Activated T-helper 17 cell treated with anti-CD3 and anti-CD28 coated beads, Interleukin-2, amount 50 U/mL, for 72 hours (primary cell): ENCODE data around the gene RINL. TPM values are rescaled to one million over a fixed set of nuclear protein-coding genes. Genes with fewer than 3 reads are reported as not detected.

Source experiments
- ATAC-seq: fragments of 150-1000 bp; cut with Tn5 transposase; replicated peaks from 2 replicates; pipeline ENCODE4 v1.10.0; 2021; ENCODE audit warnings: mild to moderate bottlenecking, moderate library complexity
- H3K27ac Mint-ChIP-seq: one replicate; pipeline ENCODE4 v1.8.0; 2022; ENCODE audit warnings: mixed read lengths
- H3K27me3 Mint-ChIP-seq: one replicate; pipeline ENCODE4 v1.8.0; 2022; ENCODE audit warnings: mixed read lengths
- H3K36me3 Mint-ChIP-seq: one replicate; pipeline ENCODE4 v1.8.0; 2022; ENCODE audit warnings: low read depth, mild to moderate bottlenecking, mixed read lengths
- H3K4me1 Mint-ChIP-seq: one replicate; pipeline ENCODE4 v1.8.0; 2022; ENCODE audit warnings: mixed read lengths
- H3K4me3 Mint-ChIP-seq: one replicate; pipeline ENCODE4 v1.8.0; 2022; ENCODE audit warnings: mild to moderate bottlenecking, mixed read lengths
- H3K9me3 Mint-ChIP-seq: one replicate; pipeline ENCODE4 v1.8.0; 2022; ENCODE audit warnings: mixed read lengths
- total RNA-seq, 2 donors: library from RNA; stranded (reverse); gene quantifications; one replicate each; pipeline ENCODE4 v1.2.3, GENCODE V29; 2022

Gene RINL
- total RNA-seq, 2 donors from 2014 or later, result 92.3 to 156 TPM

- ATAC-seq, result no peak
- Mint-ChIP-seq H3K9me3 (no peaks in the 10 kb centered on the region), H3K4me1 (no peaks in the 10 kb centered on the region)
Measured at GRCh38 chr19:38911388-38912001, 33.4 kb upstream of the RINL start.

DNA sequence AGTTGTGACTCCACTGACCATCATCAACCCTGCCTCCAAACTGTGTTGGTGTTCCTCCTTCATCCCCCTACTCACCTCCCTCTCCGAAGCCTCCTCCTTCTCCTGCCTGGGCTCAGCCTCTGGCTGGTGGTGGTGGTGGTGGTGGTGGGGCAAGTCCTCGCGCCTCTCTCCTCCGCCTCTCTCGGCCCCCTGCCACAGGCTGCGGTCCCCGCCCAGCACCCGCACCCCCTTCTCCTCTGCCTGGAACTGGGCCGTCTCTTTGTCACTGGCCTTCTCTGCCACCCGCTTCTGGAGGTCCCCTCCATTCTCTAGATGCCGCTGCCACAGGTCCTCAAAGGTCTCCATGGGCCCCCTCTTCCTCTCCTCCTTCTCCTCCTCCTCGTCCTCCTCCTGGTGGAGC is 32.4 kb upstream of the RINL start:
- Mint-ChIP-seq H3K27me3 (no peaks in the 10 kb centered on the region), H3K4me3 (no peak overlapping the region), H3K27ac (peak overlapping the region; percentile 6), H3K4me1 (no peaks in the 10 kb centered on the region), H3K9me3 (no peaks in the 10 kb centered on the region), H3K36me3 (peaks cover 34% of the 10 kb centered on the region)
- ATAC-seq, result no peak

More at GRCh38 chr19:38911388-38912001, 33.4 kb upstream of the RINL start:
- Mint-ChIP-seq H3K27me3 (no peaks in the 10 kb centered on the region), H3K27ac (no peak overlapping the region), H3K36me3 (peaks cover 29% of the 10 kb centered on the region), H3K4me3 (no peak overlapping the region)

GRCh38 chr19:38908911-38909310 is 30.8 kb upstream of the RINL start:
- H3K36me3 Mint-ChIP-seq, result peaks cover 49% of the 10 kb centered on the region
- no peaks in the 10 kb centered on the region for H3K9me3 Mint-ChIP-seq
- no peak for ATAC-seq
- no peaks in the 10 kb centered on the region for H3K4me1 Mint-ChIP-seq
- no peaks in the 10 kb centered on the region for H3K27me3 Mint-ChIP-seq
- peak overlapping the region; percentile 67 for H3K27ac Mint-ChIP-seq
- no peak overlapping the region for H3K4me3 Mint-ChIP-seq

GRCh38 chr19:38907670-38908069 is 29.6 kb upstream of the RINL start:
- Mint-ChIP-seq H3K27me3 (no peaks in the 10 kb centered on the region), H3K36me3 (peaks cover 62% of the 10 kb centered on the region), H3K27ac (no peak overlapping the region), H3K4me1 (no peaks in the 10 kb centered on the region), H3K4me3 (no peak overlapping the region), H3K9me3 (no peaks in the 10 kb centered on the region)
- no peak for ATAC-seq

DNA sequence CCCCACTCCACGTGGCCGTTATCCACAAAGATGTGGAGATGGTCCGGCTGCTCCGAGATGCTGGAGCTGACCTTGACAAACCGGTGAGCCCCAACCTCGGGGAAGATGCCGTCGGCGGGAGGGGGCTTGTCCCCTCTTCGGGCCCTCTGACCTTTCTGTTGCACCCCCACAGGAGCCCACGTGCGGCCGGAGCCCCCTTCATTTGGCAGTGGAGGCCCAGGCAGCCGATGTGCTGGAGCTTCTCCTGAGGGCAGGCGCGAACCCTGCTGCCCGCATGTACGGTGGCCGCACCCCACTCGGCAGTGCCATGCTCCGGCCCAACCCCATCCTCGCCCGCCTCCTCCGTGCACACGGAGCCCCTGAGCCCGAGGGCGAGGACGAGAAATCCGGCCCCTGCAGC is 29.2 kb upstream of the RINL start:
- H3K4me1 Mint-ChIP-seq, result no peaks in the 10 kb centered on the region

DNA sequence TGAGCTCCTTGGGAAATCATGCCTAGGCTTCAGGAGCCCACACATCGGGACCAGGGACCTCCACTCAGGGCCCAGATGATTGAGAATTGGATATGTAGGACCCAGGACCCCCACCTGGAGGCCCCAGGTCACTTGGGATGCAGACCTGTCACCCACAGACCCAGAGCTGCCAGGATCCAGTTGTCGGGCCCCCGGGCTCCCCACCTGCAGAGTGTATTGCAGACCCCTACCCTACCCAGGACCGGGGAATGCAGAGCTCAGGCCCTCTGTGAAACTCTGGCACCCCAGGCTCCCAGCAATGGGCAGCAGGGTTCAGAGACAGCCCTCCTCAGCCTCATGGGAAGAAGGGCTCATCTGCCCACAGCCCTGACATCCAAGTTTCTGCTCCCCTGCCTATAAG is 27.5 kb upstream of the RINL start:
- no peak overlapping the region for H3K4me3 Mint-ChIP-seq
- no peak for ATAC-seq
- H3K27me3 Mint-ChIP-seq, result no peaks in the 10 kb centered on the region
- no peaks in the 10 kb centered on the region for H3K9me3 Mint-ChIP-seq
- H3K27ac Mint-ChIP-seq, result no peak overlapping the region
- peaks cover 4% of the 10 kb centered on the region for H3K4me1 Mint-ChIP-seq
- peaks cover 76% of the 10 kb centered on the region for H3K36me3 Mint-ChIP-seq

More for the DNA sequence above, 29.2 kb upstream of the RINL start:
- Mint-ChIP-seq H3K36me3 (peaks cover 63% of the 10 kb centered on the region), H3K4me3 (no peak overlapping the region), H3K27me3 (no peaks in the 10 kb centered on the region), H3K9me3 (no peaks in the 10 kb centered on the region), H3K27ac (no peak overlapping the region)
- ATAC-seq, result no peak

GRCh38 chr19:38904581-38905539 is 26.8 kb upstream of the RINL start:
- no peaks in the 10 kb centered on the region for H3K27me3 Mint-ChIP-seq
- H3K4me3 Mint-ChIP-seq, result no peak overlapping the region
- no peaks in the 10 kb centered on the region for H3K9me3 Mint-ChIP-seq
- ATAC-seq, result no peak
- peaks cover 79% of the 10 kb centered on the region for H3K36me3 Mint-ChIP-seq
- H3K4me1 Mint-ChIP-seq, result peaks cover 6% of the 10 kb centered on the region
- H3K27ac Mint-ChIP-seq, result peak overlapping the region; percentile 39

- Mint-ChIP-seq H3K36me3 (peaks cover 51% of the 10 kb centered on the region), H3K4me3 (peak overlapping the region; percentile 88), H3K9me3 (no peaks in the 10 kb centered on the region), H3K4me1 (peaks cover 15% of the 10 kb centered on the region), H3K27me3 (no peaks in the 10 kb centered on the region), H3K27ac (no peak overlapping the region)
- no peak for ATAC-seq
Measured at GRCh38 chr19:38901683-38902082, 23.6 kb upstream of the RINL start.

DNA sequence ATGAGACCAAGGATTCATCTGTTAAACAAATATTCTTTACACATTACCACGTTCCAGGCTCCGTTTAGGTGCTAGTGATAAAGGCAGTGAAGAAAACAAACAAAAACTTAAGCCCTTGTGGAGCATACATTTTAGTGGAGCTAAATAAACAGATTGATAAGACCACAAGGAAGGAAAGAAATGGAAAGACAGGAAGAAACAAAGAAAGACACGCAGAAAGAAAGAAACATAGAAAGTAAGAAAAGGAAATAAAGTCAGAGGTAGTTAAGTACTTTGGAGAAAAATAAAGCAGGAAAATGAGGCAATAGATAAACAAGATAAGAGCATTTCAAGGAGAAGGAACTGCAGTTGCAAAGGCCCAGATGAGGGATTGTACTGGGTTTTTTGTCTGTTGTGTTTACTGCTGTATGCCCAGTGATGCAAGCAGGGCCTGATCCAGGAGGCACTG is 22.7 kb upstream of the RINL start:
- Mint-ChIP-seq H3K4me3 (peak overlapping the region; percentile 88), H3K27ac (peak overlapping the region; percentile 84), H3K36me3 (peaks cover 47% of the 10 kb centered on the region), H3K4me1 (peaks cover 15% of the 10 kb centered on the region), H3K9me3 (no peaks in the 10 kb centered on the region), H3K27me3 (no peaks in the 10 kb centered on the region)
- no peak for ATAC-seq

DNA sequence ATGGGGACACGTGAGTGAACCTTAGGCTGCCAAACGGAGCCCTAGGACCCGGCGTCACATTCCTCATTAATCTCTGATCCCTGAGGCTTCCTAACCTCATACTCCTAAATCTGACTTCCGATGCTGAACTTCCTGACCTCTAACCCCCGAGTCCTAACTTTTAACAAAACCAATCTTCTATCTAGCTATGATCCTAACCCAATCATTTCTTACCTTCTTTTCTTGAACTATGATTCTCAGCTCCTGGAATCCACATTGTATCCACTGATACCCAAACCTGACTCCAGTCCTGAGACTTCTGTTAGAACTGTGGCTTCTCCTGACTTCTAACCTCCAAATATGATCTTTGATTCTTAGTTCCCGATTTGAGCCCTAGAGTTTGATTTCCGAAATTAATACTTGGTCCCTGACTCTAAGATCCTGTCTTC is 22.1 kb upstream of the RINL start:
- Mint-ChIP-seq H3K4me1 (peaks cover 15% of the 10 kb centered on the region), H3K27ac (peak overlapping the region; percentile 84), H3K36me3 (peaks cover 42% of the 10 kb centered on the region), H3K4me3 (peak overlapping the region; percentile 88), H3K27me3 (no peaks in the 10 kb centered on the region), H3K9me3 (no peaks in the 10 kb centered on the region)
- no peak for ATAC-seq

DNA sequence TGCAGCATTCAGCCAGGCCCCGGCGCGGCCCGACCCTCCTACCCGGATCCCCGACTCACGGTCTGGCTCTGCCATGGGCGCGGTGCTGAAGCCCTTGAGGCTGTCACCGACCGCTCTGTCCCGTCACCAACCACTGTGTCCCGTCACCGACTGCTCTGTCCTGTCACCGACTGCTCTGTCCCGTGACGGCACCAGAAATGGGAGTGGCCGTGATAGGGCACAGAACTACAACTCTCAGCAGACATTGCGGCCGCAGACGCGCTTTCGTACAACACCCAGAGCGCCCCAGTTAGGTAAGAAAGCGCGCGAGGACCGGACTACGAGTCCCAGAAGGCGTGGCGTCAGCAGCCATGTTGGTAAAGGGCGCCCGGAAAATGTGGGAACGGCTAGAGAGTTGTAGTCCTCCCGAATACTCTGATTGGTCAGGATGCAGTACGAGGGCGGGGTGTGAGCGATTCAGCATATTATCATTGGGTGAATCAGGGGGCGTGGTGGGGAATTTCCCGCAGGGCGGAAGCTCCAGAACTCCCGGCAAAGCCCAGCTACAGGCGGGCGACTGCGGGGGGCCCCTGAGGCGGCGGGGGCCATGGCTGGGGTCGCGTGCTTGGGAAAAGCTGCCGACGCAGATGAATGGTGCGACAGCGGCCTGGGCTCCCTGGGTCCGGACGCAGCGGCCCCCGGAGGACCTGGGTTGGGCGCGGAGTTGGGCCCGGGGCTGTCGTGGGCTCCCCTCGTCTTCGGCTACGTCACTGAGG is 21.5 kb upstream of the RINL start, which contains the start of the genes NFKBIB and SIRT2:
TSS of gene NFKBIB (plus strand) at position 523 of the 755 bp plus-strand sequence. CDS start at position 587, 64 bp downstream.
TSS of gene SIRT2 (minus strand) at position 172 of the 755 bp plus-strand sequence. CDS start at position 75, 97 bp downstream.
- H3K4me1 Mint-ChIP-seq, result peaks cover 15% of the 10 kb centered on the region
- H3K36me3 Mint-ChIP-seq, result peaks cover 36% of the 10 kb centered on the region
- ATAC-seq, result peak; percentile 93
- H3K27ac Mint-ChIP-seq, result peak within 1 kb of the TSS; percentile 84
- no peaks in the 10 kb centered on the region for H3K27me3 Mint-ChIP-seq
- no peaks in the 10 kb centered on the region for H3K9me3 Mint-ChIP-seq
- peak within 1 kb of the TSS; percentile 88 for H3K4me3 Mint-ChIP-seq

DNA sequence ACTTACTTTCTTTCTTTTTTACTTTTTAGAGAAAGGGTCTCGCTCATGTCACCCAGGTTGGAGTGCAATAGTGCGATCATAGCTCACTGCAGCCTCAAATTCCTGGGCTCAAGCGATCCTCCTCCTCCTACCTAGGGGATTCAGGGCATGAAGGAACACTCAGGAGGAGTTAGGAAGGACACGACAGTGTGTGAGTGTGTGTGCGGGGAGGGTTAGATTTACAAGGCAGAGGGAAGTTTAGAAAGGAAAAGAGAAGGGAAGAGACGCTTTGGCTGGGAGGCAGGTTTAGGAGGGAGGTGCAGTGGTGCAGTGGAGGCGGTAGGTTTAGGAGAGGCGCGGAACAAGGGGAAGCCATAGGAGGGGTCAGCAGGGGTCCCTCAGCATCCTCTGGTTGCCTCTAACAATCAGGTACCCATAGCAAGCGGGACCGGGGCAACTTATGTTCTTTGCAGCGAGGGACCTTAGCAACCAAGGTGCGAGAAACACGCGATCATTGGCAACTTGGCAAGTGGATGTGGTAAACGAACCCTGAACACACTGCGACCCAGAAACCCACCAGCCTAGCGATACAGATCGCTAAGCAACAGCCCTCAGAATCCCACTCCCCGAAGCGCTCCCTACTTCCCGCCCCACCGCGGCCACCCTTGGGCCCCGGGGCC is 20.8 kb upstream of the RINL start:
- Mint-ChIP-seq H3K27ac (peak overlapping the region; percentile 84), H3K36me3 (peaks cover 29% of the 10 kb centered on the region), H3K4me1 (peaks cover 15% of the 10 kb centered on the region), H3K9me3 (no peaks in the 10 kb centered on the region), H3K4me3 (peak overlapping the region; percentile 88), H3K27me3 (no peaks in the 10 kb centered on the region)
- no peak for ATAC-seq

DNA sequence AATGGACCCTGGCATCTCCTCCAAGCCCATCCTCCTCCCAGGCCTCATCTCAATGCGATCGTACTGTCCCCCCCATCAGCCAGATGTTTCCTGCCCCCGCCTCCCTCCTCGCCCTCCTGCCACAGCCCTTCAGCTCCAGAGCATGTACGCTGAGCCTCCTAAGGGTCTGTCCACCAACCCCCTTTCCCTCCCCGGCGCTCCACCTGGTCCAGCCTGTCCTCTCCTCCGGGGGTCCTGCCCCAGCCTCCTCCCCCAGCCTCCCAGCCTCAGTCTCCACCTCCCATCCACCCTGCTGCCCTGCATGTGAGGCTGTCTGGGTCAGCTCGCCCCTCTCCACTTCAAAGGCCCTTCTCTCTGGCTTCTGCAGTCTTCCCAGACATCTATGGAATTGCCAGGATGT is 16.9 kb upstream of the RINL start:
- peak overlapping the region; percentile 56 for H3K27ac Mint-ChIP-seq
- H3K4me3 Mint-ChIP-seq, result no peak overlapping the region
- H3K27me3 Mint-ChIP-seq, result no peaks in the 10 kb centered on the region
- no peaks in the 10 kb centered on the region for H3K36me3 Mint-ChIP-seq
- peaks cover 9% of the 10 kb centered on the region for H3K4me1 Mint-ChIP-seq
- no peaks in the 10 kb centered on the region for H3K9me3 Mint-ChIP-seq
- no peak for ATAC-seq

GRCh38 chr19:38893341-38893771 is 15.3 kb upstream of the RINL start:
- Mint-ChIP-seq H3K36me3 (peaks cover 15% of the 10 kb centered on the region), H3K27ac (no peak overlapping the region), H3K9me3 (no peaks in the 10 kb centered on the region), H3K4me3 (no peak overlapping the region), H3K4me1 (peaks cover under 1% of the 10 kb centered on the region), H3K27me3 (no peaks in the 10 kb centered on the region)
- no peak for ATAC-seq
